HEK293 (cell line): Measurements from ENCODE around the gene TAS2R16.

Experiments
- ZBTB7A ChIP-seq: fragments of 450-650 bp; formaldehyde crosslinking; IDR thresholded peaks from 2 replicates; pipeline ENCODE4 v1.5.1; 2016; ENCODE audit warnings: low read depth, missing biosample characterization, missing genetic modification characterization
- ZEB2 ChIP-seq: fragments of 450-650 bp; formaldehyde crosslinking; IDR thresholded peaks from 2 replicates; pipeline ENCODE4 v1.5.1; 2016; ENCODE audit warnings: missing biosample characterization, missing genetic modification characterization
- ZNF10 ChIP-seq: fragments of 450-650 bp; formaldehyde crosslinking; IDR thresholded peaks from 2 replicates; pipeline ENCODE4 v1.5.1; 2017; ENCODE audit warnings: missing biosample characterization, missing genetic modification characterization
- ZNF133 ChIP-seq: fragments of 450-650 bp; formaldehyde crosslinking; IDR thresholded peaks from 2 replicates; pipeline ENCODE4 v1.5.1; 2016; ENCODE audit warnings: missing biosample characterization, missing genetic modification characterization
- ZNF558 ChIP-seq: fragments of 450-650 bp; formaldehyde crosslinking; IDR thresholded peaks from 2 replicates; pipeline ENCODE4 v1.5.1; 2016; ENCODE audit warnings: missing biosample characterization, missing genetic modification characterization
- TF ChIP-seq, protein P1 (sequence below): fragments of 450-650 bp; formaldehyde crosslinking; IDR thresholded peaks from 2 replicates; pipeline ENCODE4 v1.5.1; 2016; ENCODE audit warnings: missing biosample characterization, missing genetic modification characterization

DNA sequence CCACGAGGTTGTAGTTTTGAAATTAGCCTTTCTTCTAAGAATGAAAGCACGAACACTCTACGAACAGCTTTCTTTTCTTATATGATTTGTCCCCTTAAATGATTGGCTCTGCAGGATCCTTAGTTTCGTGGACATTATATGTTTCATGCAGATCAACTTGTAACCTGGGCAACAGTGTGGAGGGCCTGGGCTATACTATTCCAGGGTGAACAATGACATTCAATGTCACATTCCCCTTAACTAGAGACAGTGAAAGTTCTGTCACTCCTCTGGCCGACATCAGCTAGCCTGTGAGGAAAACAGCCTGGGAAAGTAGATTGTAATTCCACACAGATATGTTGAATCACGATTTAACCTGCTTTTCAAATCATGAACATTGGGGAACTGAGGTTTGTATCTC lies 23.4 kb downstream of the TAS2R16 start:
- TF ChIP-seq, protein P1, sequence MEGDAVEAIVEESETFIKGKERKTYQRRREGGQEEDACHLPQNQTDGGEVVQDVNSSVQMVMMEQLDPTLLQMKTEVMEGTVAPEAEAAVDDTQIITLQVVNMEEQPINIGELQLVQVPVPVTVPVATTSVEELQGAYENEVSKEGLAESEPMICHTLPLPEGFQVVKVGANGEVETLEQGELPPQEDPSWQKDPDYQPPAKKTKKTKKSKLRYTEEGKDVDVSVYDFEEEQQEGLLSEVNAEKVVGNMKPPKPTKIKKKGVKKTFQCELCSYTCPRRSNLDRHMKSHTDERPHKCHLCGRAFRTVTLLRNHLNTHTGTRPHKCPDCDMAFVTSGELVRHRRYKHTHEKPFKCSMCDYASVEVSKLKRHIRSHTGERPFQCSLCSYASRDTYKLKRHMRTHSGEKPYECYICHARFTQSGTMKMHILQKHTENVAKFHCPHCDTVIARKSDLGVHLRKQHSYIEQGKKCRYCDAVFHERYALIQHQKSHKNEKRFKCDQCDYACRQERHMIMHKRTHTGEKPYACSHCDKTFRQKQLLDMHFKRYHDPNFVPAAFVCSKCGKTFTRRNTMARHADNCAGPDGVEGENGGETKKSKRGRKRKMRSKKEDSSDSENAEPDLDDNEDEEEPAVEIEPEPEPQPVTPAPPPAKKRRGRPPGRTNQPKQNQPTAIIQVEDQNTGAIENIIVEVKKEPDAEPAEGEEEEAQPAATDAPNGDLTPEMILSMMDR (tag by site-specific recombination): no peak
- TF ChIP-seq ZNF10 (tag by site-specific recombination) (no peak), ZNF133 (tag by site-specific recombination) (no peak), ZNF558 (tag by site-specific recombination) (no peak), ZEB2 (tag by site-specific recombination) (no peak), ZBTB7A (tag by site-specific recombination) (no peak)
